WI38 (cell line): Measurements from ENCODE around the gene SLC25A23.

Experiments
- H3K4me3 ChIP-seq: 2 replicates; pipeline ENCODE4 v1.5.1; 2011; ENCODE audit warnings: low read depth, mild to moderate bottlenecking, control low read depth, low read length
- CTCF ChIP-seq: IDR thresholded peaks from 2 replicates; pipeline ENCODE4 v1.5.1; 2012; ENCODE audit warnings: low read depth, mild to moderate bottlenecking, control low read depth, low read length

Gene SLC25A23

GRCh38 chr19:6452223-6452614, 7.4 kb downstream of the SLC25A23 start:
- TF ChIP-seq CTCF, result no peak
- H3K4me3 ChIP-seq, result no peak overlapping the region

- no peak for TF ChIP-seq CTCF
- no peak overlapping the region for H3K4me3 ChIP-seq
These were observed 7.9 kb downstream of the SLC25A23 start for GRCh38 chr19:6451583-6452222.

GRCh38 chr19:6450166-6450565, 9.4 kb downstream of the SLC25A23 start:
- H3K4me3 ChIP-seq, result no peak overlapping the region
- no peak for TF ChIP-seq CTCF

GRCh38 chr19:6448045-6448444, 11.5 kb downstream of the SLC25A23 start:
- no peak for TF ChIP-seq CTCF
- no peak overlapping the region for H3K4me3 ChIP-seq

GRCh38 chr19:6446452-6446851, 13.1 kb downstream of the SLC25A23 start:
- TF ChIP-seq CTCF, result no peak
- no peak overlapping the region for H3K4me3 ChIP-seq

GRCh38 chr19:6443986-6444385, 15.6 kb downstream of the SLC25A23 start:
- H3K4me3 ChIP-seq, result no peak overlapping the region
- no peak for TF ChIP-seq CTCF

- no peak for TF ChIP-seq CTCF
- H3K4me3 ChIP-seq, result no peak overlapping the region
These were observed 17.4 kb downstream of the SLC25A23 start for GRCh38 chr19:6442087-6442688.
